ENCODE data around the gene NUP54.
A peak's percentile ranks its signal among the peaks of the same experiment; 100 is the strongest.

The NUP54 gene

GRCh38 chr4:76188557-76188956, 40.4 kb upstream of the NUP54 start:
- no peak for DNase-seq (ENCODE audit: low read depth)
- H3K4me3 ChIP-seq (ENCODE audit: control insufficient read depth, low read depth, low read length), result no peak overlapping the region
- no peak for TF ChIP-seq CTCF (conservative IDR thresholded peaks at IDR 0.05; ENCODE audit: control insufficient read depth, insufficient read depth, low read depth, low read length)

GRCh38 chr4:76188149-76188548, 40.0 kb upstream of the NUP54 start:
- DNase-seq (ENCODE audit: low read depth), result no peak
- TF ChIP-seq CTCF (conservative IDR thresholded peaks at IDR 0.05; ENCODE audit: control insufficient read depth, insufficient read depth, low read depth, low read length), result no peak
- no peak overlapping the region for H3K4me3 ChIP-seq (ENCODE audit: control insufficient read depth, low read depth, low read length)

GRCh38 chr4:76187152-76187551, 39.0 kb upstream of the NUP54 start:
- no peak for TF ChIP-seq CTCF (conservative IDR thresholded peaks at IDR 0.05; ENCODE audit: control insufficient read depth, insufficient read depth, low read depth, low read length)
- H3K4me3 ChIP-seq (ENCODE audit: control insufficient read depth, low read depth, low read length), result no peak overlapping the region
- DNase-seq (ENCODE audit: low read depth), result no peak

- no peak overlapping the region for H3K4me3 ChIP-seq (ENCODE audit: control insufficient read depth, low read depth, low read length)
- TF ChIP-seq CTCF (conservative IDR thresholded peaks at IDR 0.05; ENCODE audit: control insufficient read depth, insufficient read depth, low read depth, low read length), result no peak
- DNase-seq (ENCODE audit: low read depth), result no peak
Observed at GRCh38 chr4:76182463-76182862, 34.3 kb upstream of the NUP54 start.

- no peak overlapping the region for H3K4me3 ChIP-seq (ENCODE audit: control insufficient read depth, low read depth, low read length)
- peak; percentile 92 for TF ChIP-seq CTCF (conservative IDR thresholded peaks at IDR 0.05; ENCODE audit: control insufficient read depth, insufficient read depth, low read depth, low read length)
- DNase-seq (ENCODE audit: low read depth), result peak; percentile 83
Observed at GRCh38 chr4:76179398-76180318, 31.5 kb upstream of the NUP54 start.

GRCh38 chr4:76178296-76178695, 30.1 kb upstream of the NUP54 start:
- DNase-seq (ENCODE audit: low read depth), result no peak
- TF ChIP-seq CTCF (conservative IDR thresholded peaks at IDR 0.05; ENCODE audit: control insufficient read depth, insufficient read depth, low read depth, low read length), result no peak
- no peak overlapping the region for H3K4me3 ChIP-seq (ENCODE audit: control insufficient read depth, low read depth, low read length)
